HEK293 (cell line): ENCODE measurements around the gene UBE2M.

Source experiments
- CTCF ChIA-PET: fragments of 350-600 bp; formaldehyde crosslinking; extraction: SDS; loops from one replicate; lab custom pipeline; 2021; ENCODE audit warnings: antibody characterized with exemption; lab: Yijun Ruan, JAX
- POLR2A ChIA-PET: fragments of 300-600 bp; formaldehyde crosslinking; extraction: SDS; loops from one replicate; lab custom pipeline; 2020; ENCODE audit warnings: antibody characterized with exemption, inconsistent platforms; lab: Yijun Ruan, JAX
- H3K27ac ChIP-seq: fragments of 200-500 bp; sonication (Bioruptor generic); 2 replicates; pipeline ENCODE4 v1.5.1; 2014; ENCODE audit warnings: low read depth, low read length, control low read depth, inconsistent platforms; ENCODE audit errors: extremely low read depth
- H3K36me3 ChIP-seq, 2 experiments: fragments of 200-500 bp in 1 of 2; sonication (Bioruptor generic) in 1 of 2; 1 replicate in 1 of 2; 2 replicates in 1 of 2; pipeline ENCODE4 v1.5.1; 2014 to 2017; ENCODE audit warnings: inconsistent platforms in 2 of 2, low read length in 2 of 2; ENCODE audit not compliant: control insufficient read depth in 2 of 2, insufficient read depth in 1 of 2
- H3K4me1 ChIP-seq: fragments of 200-500 bp; sonication (Bioruptor generic); 2 replicates; pipeline ENCODE4 v1.5.1; 2014; ENCODE audit warnings: mild to moderate bottlenecking, low read length, inconsistent platforms; ENCODE audit not compliant: control insufficient read depth, insufficient read depth
- H3K4me3 ChIP-seq: 2 replicates; pipeline ENCODE4 v1.5.1; 2011; ENCODE audit warnings: low read depth, mild to moderate bottlenecking, control low read depth, low read length, moderate library complexity
- H3K9me3 ChIP-seq: fragments of 200-500 bp; sonication (Bioruptor generic); 2 replicates; pipeline ENCODE4 v1.5.1; 2014; ENCODE audit warnings: low read depth, low read length, inconsistent platforms; ENCODE audit not compliant: control insufficient read depth, insufficient read depth
- GLI2 ChIP-seq: fragments of 450-650 bp; formaldehyde crosslinking; IDR thresholded peaks from 2 replicates; pipeline ENCODE4; 2017; ENCODE audit warnings: missing biosample characterization, missing genetic modification characterization, low read depth, borderline replicate concordance
- IKZF3 ChIP-seq: fragments of 450-650 bp; IDR thresholded peaks from 2 replicates; pipeline ENCODE4 v1.5.0; 2018; ENCODE audit warnings: missing biosample characterization, mild to moderate bottlenecking, missing genetic modification characterization, moderate library complexity
- KLF1 ChIP-seq: fragments of 450-650 bp; formaldehyde crosslinking; IDR thresholded peaks from 2 replicates; pipeline ENCODE4 v1.5.1; 2016; ENCODE audit warnings: missing biosample characterization, missing genetic modification characterization
- KLF7 ChIP-seq: fragments of 450-650 bp; formaldehyde crosslinking; IDR thresholded peaks from 2 replicates; pipeline ENCODE4 v1.5.1; 2016; ENCODE audit warnings: missing biosample characterization, missing genetic modification characterization, borderline replicate concordance
- MEIS1 ChIP-seq: sonication (generic); formaldehyde crosslinking; IDR thresholded peaks from 2 replicates; pipeline ENCODE4 v1.8.1; 2022; ENCODE audit warnings: missing genetic modification reagents, mild to moderate bottlenecking, borderline replicate concordance
- MZF1 ChIP-seq: fragments of 450-650 bp; formaldehyde crosslinking; IDR thresholded peaks from 2 replicates; pipeline ENCODE4 v1.5.1; 2017; ENCODE audit warnings: missing biosample characterization, missing genetic modification characterization, borderline replicate concordance
- OVOL3 ChIP-seq: fragments of 450-650 bp; formaldehyde crosslinking; IDR thresholded peaks from 2 replicates; pipeline ENCODE4 v1.5.1; 2016; ENCODE audit warnings: missing biosample characterization, missing genetic modification characterization
- PRDM1 ChIP-seq: fragments of 450-650 bp; formaldehyde crosslinking; IDR thresholded peaks from 2 replicates; pipeline ENCODE4; 2016; ENCODE audit warnings: missing biosample characterization, missing genetic modification characterization
- SCRT2 ChIP-seq: fragments of 450-650 bp; formaldehyde crosslinking; IDR thresholded peaks from 2 replicates; pipeline ENCODE4 v1.5.1; 2016; ENCODE audit warnings: missing biosample characterization, missing genetic modification characterization
- SP3 ChIP-seq: fragments of 450-650 bp; formaldehyde crosslinking; IDR thresholded peaks from 2 replicates; pipeline ENCODE4 v1.5.1; 2016; ENCODE audit warnings: missing biosample characterization, missing genetic modification characterization
- ZBTB17 ChIP-seq: fragments of 450-650 bp; formaldehyde crosslinking; IDR thresholded peaks from 2 replicates; pipeline ENCODE4 v1.5.1; 2016; ENCODE audit warnings: missing biosample characterization, missing genetic modification characterization
- ZBTB21 ChIP-seq: fragments of 450-650 bp; formaldehyde crosslinking; IDR thresholded peaks from 2 replicates; pipeline ENCODE4 v1.5.1; 2017; ENCODE audit warnings: missing biosample characterization, missing genetic modification characterization
- ZFP37 ChIP-seq: fragments of 450-650 bp; formaldehyde crosslinking; IDR thresholded peaks from 2 replicates; pipeline ENCODE4 v1.5.1; 2016; ENCODE audit warnings: missing biosample characterization, missing genetic modification characterization
- ZNF114 ChIP-seq: fragments of 450-650 bp; formaldehyde crosslinking; IDR thresholded peaks from 2 replicates; pipeline ENCODE4 v1.5.0; 2017; ENCODE audit warnings: missing biosample characterization, missing genetic modification characterization
- ZNF146 ChIP-seq: fragments of 450-650 bp; formaldehyde crosslinking; IDR thresholded peaks from 2 replicates; pipeline ENCODE4 v1.5.1; 2016; ENCODE audit warnings: missing biosample characterization, missing genetic modification characterization
- ZNF184 ChIP-seq: fragments of 450-650 bp; IDR thresholded peaks from 2 replicates; pipeline ENCODE4 v1.5.1; 2018; ENCODE audit warnings: missing biosample characterization, mild to moderate bottlenecking, missing genetic modification characterization
- ZNF266 ChIP-seq: fragments of 450-650 bp; formaldehyde crosslinking; IDR thresholded peaks from 2 replicates; pipeline ENCODE4 v1.5.1; 2016; ENCODE audit warnings: missing biosample characterization, missing genetic modification characterization, low read depth
- ZNF341 ChIP-seq: fragments of 450-650 bp; formaldehyde crosslinking; IDR thresholded peaks from 2 replicates; pipeline ENCODE4; 2016; ENCODE audit warnings: low read depth, missing biosample characterization, missing genetic modification characterization
- ZNF548 ChIP-seq: fragments of 450-650 bp; formaldehyde crosslinking; IDR thresholded peaks from 2 replicates; pipeline ENCODE4 v1.5.1; 2016; ENCODE audit warnings: missing biosample characterization, missing genetic modification characterization
- ZNF555 ChIP-seq: fragments of 450-650 bp; formaldehyde crosslinking; conservative IDR thresholded peaks from 2 replicates; pipeline ENCODE4 v1.5.1; 2017; ENCODE audit warnings: missing biosample characterization, mild to moderate bottlenecking, missing genetic modification characterization, inconsistent platforms
- ZNF623 ChIP-seq: fragments of 450-650 bp; formaldehyde crosslinking; IDR thresholded peaks from 2 replicates; pipeline ENCODE4 v1.5.1; 2016; ENCODE audit warnings: missing biosample characterization, missing genetic modification characterization
- ZNF677 ChIP-seq: fragments of 450-650 bp; IDR thresholded peaks from 2 replicates; pipeline ENCODE4 v1.5.0; 2018; ENCODE audit warnings: missing biosample characterization, mild to moderate bottlenecking, missing genetic modification characterization, moderate library complexity
- ZNF830 ChIP-seq: fragments of 450-650 bp; IDR thresholded peaks from 2 replicates; pipeline ENCODE4 v1.5.0; 2018; ENCODE audit warnings: missing biosample characterization, missing genetic modification characterization, low read depth, mild to moderate bottlenecking, moderate library complexity
- TF ChIP-seq, protein P1 (sequence below): fragments of 450-650 bp; formaldehyde crosslinking; IDR thresholded peaks from 2 replicates; pipeline ENCODE4 v1.5.1; 2016; ENCODE audit warnings: missing biosample characterization, missing genetic modification characterization
- TF ChIP-seq, protein P2 (sequence below): fragments of 450-650 bp; formaldehyde crosslinking; IDR thresholded peaks from 2 replicates; pipeline ENCODE4 v1.5.1; 2016; ENCODE audit warnings: missing biosample characterization, missing genetic modification characterization
- TF ChIP-seq, protein P3 (sequence below): fragments of 450-650 bp; IDR thresholded peaks from 2 replicates; pipeline ENCODE4 v1.5.1; 2018; ENCODE audit warnings: missing biosample characterization, missing genetic modification characterization
- TF ChIP-seq, protein P4 (sequence below): fragments of 450-650 bp; formaldehyde crosslinking; IDR thresholded peaks from 2 replicates; pipeline ENCODE4 v1.5.1; 2016; ENCODE audit warnings: missing biosample characterization, missing genetic modification characterization

Gene UBE2M

DNA sequence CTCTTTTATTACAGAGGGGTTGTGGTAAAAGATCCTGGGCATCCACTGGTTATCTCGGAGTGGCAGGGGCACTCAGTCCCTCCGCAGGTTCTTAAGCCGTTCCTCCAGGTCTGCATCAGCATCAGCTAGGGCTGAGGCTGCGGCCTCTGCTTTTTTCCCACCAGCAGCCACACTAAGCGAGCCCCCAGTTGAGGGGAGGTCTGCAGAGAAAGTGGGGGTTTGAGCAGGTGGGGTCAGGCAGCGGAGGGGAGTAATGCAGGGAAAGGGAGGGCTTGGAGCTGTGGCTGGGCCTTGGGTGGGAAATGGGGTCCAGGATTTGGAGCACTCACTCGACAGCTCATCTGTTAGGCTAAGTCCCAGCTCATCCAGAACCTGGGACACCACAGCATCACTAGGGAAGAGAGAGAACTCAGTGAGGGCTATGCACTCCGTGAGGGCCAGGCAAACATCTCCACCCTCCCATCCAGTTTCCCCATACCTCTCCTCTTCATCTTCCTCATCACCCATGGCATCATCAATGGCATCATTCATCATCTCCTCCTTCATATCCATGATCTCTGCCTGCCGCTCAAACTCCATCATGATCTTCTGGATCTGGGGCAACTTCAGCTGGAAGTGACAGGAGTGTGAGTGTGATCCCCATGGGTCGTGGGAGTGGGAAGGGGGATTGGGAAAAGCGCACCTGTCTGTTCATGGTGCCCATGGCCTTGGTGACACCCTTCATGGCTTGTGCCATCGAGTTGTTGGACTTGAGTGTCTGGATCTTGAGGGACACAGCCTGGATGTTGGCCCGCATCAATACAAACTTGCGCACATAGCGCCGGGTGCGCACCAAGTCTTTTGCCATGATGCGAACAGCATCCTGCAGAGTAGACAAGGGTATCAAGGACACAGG, 6.6 kb downstream of the UBE2M start:
- Histone ChIP-seq H3K27ac (no peak overlapping the region), H3K4me3 (no peak overlapping the region), H3K9me3 (no peaks in the 10 kb centered on the region), H3K4me1 (peaks cover 10% of the 10 kb centered on the region), H3K36me3 (peaks cover 37 to 86% of the 10 kb centered on the region in 2 experiments)
- CTCF ChIA-PET = interaction anchor here (1.0 kb wide), 1 partner anchor 32 kb away, joined by 3 read pairs; no protein-coding TSS in a partner anchor
- POLR2A ChIA-PET = interaction anchor here (0.6 to 4.6 kb wide), 5 partner anchors 7 to 143 kb away, joined by 3 to 128 read pairs (median 7); partner anchors contain the start of genes TRIM28, ZBTB45 and ZNF584
- no peak for TF ChIP-seq ZBTB21 (tag by site-specific recombination)
- peak; percentile 37; the same call in 1 of the 2 replicates for TF ChIP-seq ZFP37 (tag by site-specific recombination)
- peak; percentile 76 for TF ChIP-seq ZBTB17 (tag by site-specific recombination)
- TF ChIP-seq ZNF677 (tag by site-specific recombination) = no peak
- peak; percentile 43; the same call in 1 of the 2 replicates for TF ChIP-seq IKZF3 (tag by site-specific recombination)
- TF ChIP-seq, protein P1, sequence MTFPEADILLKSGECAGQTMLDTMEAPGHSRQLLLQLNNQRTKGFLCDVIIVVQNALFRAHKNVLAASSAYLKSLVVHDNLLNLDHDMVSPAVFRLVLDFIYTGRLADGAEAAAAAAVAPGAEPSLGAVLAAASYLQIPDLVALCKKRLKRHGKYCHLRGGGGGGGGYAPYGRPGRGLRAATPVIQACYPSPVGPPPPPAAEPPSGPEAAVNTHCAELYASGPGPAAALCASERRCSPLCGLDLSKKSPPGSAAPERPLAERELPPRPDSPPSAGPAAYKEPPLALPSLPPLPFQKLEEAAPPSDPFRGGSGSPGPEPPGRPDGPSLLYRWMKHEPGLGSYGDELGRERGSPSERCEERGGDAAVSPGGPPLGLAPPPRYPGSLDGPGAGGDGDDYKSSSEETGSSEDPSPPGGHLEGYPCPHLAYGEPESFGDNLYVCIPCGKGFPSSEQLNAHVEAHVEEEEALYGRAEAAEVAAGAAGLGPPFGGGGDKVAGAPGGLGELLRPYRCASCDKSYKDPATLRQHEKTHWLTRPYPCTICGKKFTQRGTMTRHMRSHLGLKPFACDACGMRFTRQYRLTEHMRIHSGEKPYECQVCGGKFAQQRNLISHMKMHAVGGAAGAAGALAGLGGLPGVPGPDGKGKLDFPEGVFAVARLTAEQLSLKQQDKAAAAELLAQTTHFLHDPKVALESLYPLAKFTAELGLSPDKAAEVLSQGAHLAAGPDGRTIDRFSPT (tag by site-specific recombination) = 0 out of 2 replicates have a peak, but pooled peaks have one; percentile 33
- TF ChIP-seq, protein P2, sequence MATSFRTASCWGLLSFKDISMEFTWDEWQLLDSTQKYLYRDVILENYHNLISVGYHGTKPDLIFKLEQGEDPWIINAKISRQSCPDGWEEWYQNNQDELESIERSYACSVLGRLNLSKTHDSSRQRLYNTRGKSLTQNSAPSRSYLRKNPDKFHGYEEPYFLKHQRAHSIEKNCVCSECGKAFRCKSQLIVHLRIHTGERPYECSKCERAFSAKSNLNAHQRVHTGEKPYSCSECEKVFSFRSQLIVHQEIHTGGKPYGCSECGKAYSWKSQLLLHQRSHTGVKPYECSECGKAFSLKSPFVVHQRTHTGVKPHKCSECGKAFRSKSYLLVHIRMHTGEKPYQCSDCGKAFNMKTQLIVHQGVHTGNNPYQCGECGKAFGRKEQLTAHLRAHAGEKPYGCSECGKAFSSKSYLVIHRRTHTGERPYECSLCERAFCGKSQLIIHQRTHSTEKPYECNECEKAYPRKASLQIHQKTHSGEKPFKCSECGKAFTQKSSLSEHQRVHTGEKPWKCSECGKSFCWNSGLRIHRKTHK (tag by site-specific recombination) = no peak
- TF ChIP-seq ZNF266 (tag by site-specific recombination) = no peak
- TF ChIP-seq ZNF184 (tag by site-specific recombination) = no peak
- TF ChIP-seq, protein P3, sequence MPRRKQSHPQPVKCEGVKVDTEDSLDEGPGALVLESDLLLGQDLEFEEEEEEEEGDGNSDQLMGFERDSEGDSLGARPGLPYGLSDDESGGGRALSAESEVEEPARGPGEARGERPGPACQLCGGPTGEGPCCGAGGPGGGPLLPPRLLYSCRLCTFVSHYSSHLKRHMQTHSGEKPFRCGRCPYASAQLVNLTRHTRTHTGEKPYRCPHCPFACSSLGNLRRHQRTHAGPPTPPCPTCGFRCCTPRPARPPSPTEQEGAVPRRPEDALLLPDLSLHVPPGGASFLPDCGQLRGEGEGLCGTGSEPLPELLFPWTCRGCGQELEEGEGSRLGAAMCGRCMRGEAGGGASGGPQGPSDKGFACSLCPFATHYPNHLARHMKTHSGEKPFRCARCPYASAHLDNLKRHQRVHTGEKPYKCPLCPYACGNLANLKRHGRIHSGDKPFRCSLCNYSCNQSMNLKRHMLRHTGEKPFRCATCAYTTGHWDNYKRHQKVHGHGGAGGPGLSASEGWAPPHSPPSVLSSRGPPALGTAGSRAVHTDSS (tag by site-specific recombination) = peak; percentile 88
- no peak for TF ChIP-seq MEIS1 (CRISPR knock-in tag)
- peak; percentile 66; the same call in 1 of the 2 replicates for TF ChIP-seq MZF1

DNA sequence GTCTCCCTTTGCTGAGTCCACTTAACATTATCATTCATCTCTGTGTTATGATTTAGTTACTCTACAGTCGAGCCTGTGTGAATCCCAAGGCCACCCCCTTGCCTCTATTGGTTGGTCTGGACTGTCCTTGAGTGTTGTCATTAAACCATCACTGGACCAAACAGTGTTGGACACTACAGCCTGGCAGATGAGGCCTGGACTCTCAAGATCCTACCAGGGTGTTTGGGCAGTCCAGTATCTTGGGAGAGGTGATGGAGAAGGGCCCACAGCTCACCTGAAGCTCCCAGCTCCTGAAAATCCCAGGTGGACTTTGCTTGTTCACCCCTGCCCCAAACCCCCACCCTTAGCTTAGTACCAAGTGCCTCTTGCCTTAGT, 7.3 kb downstream of the UBE2M start:
- Histone ChIP-seq H3K27ac (no peak overlapping the region), H3K36me3 (peaks cover 36 to 86% of the 10 kb centered on the region in 2 experiments), H3K9me3 (no peaks in the 10 kb centered on the region), H3K4me3 (no peak overlapping the region), H3K4me1 (peaks cover 16% of the 10 kb centered on the region)
- ChIA-PET CTCF (no interaction called here), POLR2A (interaction anchor here (0.7 to 3.8 kb wide), 3 partner anchors 11 to 143 kb away, joined by 3 to 16 read pairs (median 7); partner anchors contain the start of genes ZBTB45 and ZNF584)
- TF ChIP-seq, protein P4, sequence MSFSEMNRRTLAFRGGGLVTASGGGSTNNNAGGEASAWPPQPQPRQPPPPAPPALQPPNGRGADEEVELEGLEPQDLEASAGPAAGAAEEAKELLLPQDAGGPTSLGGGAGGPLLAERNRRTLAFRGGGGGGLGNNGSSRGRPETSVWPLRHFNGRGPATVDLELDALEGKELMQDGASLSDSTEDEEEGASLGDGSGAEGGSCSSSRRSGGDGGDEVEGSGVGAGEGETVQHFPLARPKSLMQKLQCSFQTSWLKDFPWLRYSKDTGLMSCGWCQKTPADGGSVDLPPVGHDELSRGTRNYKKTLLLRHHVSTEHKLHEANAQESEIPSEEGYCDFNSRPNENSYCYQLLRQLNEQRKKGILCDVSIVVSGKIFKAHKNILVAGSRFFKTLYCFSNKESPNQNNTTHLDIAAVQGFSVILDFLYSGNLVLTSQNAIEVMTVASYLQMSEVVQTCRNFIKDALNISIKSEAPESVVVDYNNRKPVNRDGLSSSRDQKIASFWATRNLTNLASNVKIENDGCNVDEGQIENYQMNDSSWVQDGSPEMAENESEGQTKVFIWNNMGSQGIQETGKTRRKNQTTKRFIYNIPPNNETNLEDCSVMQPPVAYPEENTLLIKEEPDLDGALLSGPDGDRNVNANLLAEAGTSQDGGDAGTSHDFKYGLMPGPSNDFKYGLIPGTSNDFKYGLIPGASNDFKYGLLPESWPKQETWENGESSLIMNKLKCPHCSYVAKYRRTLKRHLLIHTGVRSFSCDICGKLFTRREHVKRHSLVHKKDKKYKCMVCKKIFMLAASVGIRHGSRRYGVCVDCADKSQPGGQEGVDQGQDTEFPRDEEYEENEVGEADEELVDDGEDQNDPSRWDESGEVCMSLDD (tag by site-specific recombination) = no peak
- TF ChIP-seq SP3 (no peak), ZNF623 (no peak), ZNF114 (tag by site-specific recombination) (no peak), KLF1 (tag by site-specific recombination) (no peak), KLF7 (tag by site-specific recombination) (no peak), ZNF555 (tag by site-specific recombination) (no peak), ZNF341 (tag by site-specific recombination) (no peak), ZNF146 (tag by site-specific recombination) (no peak), GLI2 (tag by site-specific recombination) (no peak), PRDM1 (tag by site-specific recombination) (no peak), ZNF830 (no peak), SCRT2 (tag by site-specific recombination) (no peak), ZNF548 (no peak), OVOL3 (tag by site-specific recombination) (no peak)
